Epithelial cell of proximal tubule (primary cell): ENCODE measurements around the gene TMEM184B. TPM values are rescaled to one million over a fixed set of nuclear protein-coding genes. Genes with fewer than 3 reads are reported as not detected.

Source experiments
- DNase-seq: peaks from one replicate; pipeline ENCODE4 v3.0.0-alpha.2; 2011; ENCODE audit warnings: low read depth
- H3K4me3 ChIP-seq: 2 replicates; pipeline ENCODE4 v1.5.1; 2011; ENCODE audit warnings: low read depth, mild to moderate bottlenecking, low read length
- total RNA-seq: library from RNA; depleted of rRNA; stranded (reverse); fragments of >200 nt; gene quantifications from 2 replicates; pipeline ENCODE4 v1.2.3, GENCODE V29; 2015
- TF ChIP-seq, protein P1 (sequence below): conservative IDR thresholded peaks from 2 replicates; pipeline ENCODE4 v1.5.1; 2012; ENCODE audit warnings: low read depth, mild to moderate bottlenecking, low read length

The TMEM184B gene
- total RNA-seq, 1 donor from 2014 or later, result 90.2 TPM

DNA sequence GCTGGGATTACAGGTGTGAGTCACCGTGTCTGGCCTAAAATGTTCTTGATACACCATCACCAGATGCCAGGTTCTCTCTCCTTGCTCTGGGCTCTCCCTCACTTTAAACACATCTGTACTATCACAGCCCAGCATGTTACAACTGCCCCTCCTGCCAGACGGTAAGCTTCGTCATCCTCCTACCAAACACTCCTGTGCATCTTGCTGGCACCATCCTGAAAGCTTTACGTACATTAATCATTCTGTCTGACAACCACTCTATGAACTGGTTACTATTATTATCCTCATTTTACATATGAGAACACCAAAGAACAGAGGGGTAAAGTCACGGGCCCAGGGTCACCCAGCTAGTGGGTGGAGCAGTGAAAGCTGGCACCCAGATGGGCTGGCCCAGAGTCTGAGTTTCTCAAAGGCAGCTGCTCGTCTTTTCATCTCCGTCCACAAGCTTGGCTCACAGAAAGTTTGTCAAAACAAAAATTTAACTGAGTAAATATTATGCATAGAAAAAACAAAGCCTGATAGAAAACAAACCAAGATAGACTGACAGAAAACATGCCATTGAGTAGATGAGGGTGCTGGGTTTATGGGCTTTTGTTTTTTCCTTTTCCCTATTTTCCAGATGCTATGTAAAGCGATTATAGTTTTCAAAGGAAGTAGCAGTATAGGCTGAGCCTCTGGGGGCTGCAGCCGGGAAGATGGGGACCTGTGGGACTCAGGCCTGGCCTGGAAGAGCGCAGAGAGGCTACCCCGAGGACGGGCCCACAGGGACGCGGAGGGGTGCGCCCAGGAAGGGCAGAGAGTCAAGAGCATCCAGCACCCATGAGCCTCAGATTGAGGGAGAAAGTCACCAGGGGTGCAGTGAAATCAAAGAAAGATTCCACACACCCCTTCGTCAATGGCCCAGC is 100.6 kb downstream of the TMEM184B start:
- no peak overlapping the region for H3K4me3 ChIP-seq
- DNase-seq, result no peak
- TF ChIP-seq, protein P1, sequence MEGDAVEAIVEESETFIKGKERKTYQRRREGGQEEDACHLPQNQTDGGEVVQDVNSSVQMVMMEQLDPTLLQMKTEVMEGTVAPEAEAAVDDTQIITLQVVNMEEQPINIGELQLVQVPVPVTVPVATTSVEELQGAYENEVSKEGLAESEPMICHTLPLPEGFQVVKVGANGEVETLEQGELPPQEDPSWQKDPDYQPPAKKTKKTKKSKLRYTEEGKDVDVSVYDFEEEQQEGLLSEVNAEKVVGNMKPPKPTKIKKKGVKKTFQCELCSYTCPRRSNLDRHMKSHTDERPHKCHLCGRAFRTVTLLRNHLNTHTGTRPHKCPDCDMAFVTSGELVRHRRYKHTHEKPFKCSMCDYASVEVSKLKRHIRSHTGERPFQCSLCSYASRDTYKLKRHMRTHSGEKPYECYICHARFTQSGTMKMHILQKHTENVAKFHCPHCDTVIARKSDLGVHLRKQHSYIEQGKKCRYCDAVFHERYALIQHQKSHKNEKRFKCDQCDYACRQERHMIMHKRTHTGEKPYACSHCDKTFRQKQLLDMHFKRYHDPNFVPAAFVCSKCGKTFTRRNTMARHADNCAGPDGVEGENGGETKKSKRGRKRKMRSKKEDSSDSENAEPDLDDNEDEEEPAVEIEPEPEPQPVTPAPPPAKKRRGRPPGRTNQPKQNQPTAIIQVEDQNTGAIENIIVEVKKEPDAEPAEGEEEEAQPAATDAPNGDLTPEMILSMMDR, result no peak

DNA sequence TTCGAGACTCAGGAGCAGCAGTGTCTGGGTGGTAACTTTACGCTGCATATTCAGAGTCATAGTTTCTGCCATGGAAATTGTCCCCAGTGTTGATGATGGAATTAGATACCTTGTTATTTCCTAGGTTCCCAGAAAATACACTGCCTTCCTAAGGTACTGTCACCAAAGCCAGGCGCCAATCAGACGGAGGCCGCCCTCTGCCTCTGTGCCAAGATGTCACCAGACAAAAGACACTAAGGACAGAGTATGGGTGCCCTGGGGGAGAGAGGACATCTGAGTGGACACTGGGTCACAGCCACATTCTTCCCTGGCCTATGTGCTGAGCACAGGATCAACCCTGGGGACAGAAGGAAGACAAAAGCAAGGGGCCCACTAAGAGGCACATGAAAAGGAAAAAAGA is 102.3 kb downstream of the TMEM184B start:
- no peak overlapping the region for H3K4me3 ChIP-seq
- TF ChIP-seq, protein P1, result no peak
- DNase-seq, result no peak

Other genes with a start within 250 kb of the TMEM184B start
- 38.7 and 55.5 TPM in 2 replicates for gene PICK1, start 215.6 kb downstream of the TMEM184B start, total RNA-seq
- gene SLC16A8, start 188.8 kb downstream of the TMEM184B start, total RNA-seq, result 0.06 and 0.65 TPM in 2 replicates
- gene BAIAP2L2, start 162.3 kb downstream of the TMEM184B start, total RNA-seq, result 5.4 and 6.5 TPM in 2 replicates
- gene PLA2G6, start 91.2 kb downstream of the TMEM184B start, total RNA-seq, result 5.6 and 13.5 TPM in 2 replicates
- gene MAFF, start 71.0 kb downstream of the TMEM184B start, total RNA-seq, result 30.6 and 42.1 TPM in 2 replicates
- 157 and 161 TPM in 2 replicates for gene CSNK1E, start 44.4 kb upstream of the TMEM184B start, total RNA-seq
- 0.07 TPM in 1 of 2 replicates, not detected in the other for gene KCNJ4, start 182.2 kb upstream of the TMEM184B start, total RNA-seq
- 23.4 and 27.1 TPM in 2 replicates for gene KDELR3, start 195.1 kb upstream of the TMEM184B start, total RNA-seq
- 186 and 275 TPM in 2 replicates for gene DDX17, start 233.3 kb upstream of the TMEM184B start, total RNA-seq